Neural crest cell (in vitro differentiated cells): Measurements from ENCODE around the gene TNFRSF1B. TPM values are rescaled to one million over a fixed set of nuclear protein-coding genes. Genes with fewer than 3 reads are reported as not detected.

ENCODE experiments used
- DNase-seq: peaks from one replicate; pipeline ENCODE4 v3.0.0; 2021; ENCODE audit warnings: low read depth, mixed read lengths, low spot score
- H3K27ac Mint-ChIP-seq: one replicate; pipeline ENCODE4 v1.8.0; 2021; ENCODE audit warnings: mild to moderate bottlenecking, mixed read lengths; ENCODE audit not compliant: unreplicated experiment
- H3K27me3 Mint-ChIP-seq: 2 replicates; pipeline ENCODE4 v1.8.0; 2021; ENCODE audit warnings: low read depth, mild to moderate bottlenecking, mixed read lengths
- H3K36me3 Mint-ChIP-seq: 2 replicates; pipeline ENCODE4 v1.8.0; 2021; ENCODE audit warnings: low read depth, mild to moderate bottlenecking, mixed read lengths
- H3K4me1 Mint-ChIP-seq: 2 replicates; pipeline ENCODE4 v1.8.0; 2021; ENCODE audit warnings: mixed read lengths
- H3K4me3 Mint-ChIP-seq: one replicate; pipeline ENCODE4 v1.8.0; 2021; ENCODE audit warnings: mild to moderate bottlenecking, mixed read lengths
- H3K9me3 Mint-ChIP-seq: 2 replicates; pipeline ENCODE4 v1.8.0; 2021; ENCODE audit warnings: mixed read lengths
- long read RNA-seq: library from polyadenylated mRNA; unstranded; transcript quantifications from one replicate; pipeline ENCODE4 v2.0.0, GENCODE V29; 2020
- total RNA-seq: library from RNA; stranded (reverse); gene quantifications from 2 replicates; pipeline ENCODE4 v1.2.1, GENCODE V29; 2021
- TF ChIP-seq, protein P1 (sequence below): fragments of 200-600 bp; sonication (generic); conservative IDR thresholded peaks from 2 replicates; pipeline ENCODE4 v1.5.0; 2021; ENCODE audit warnings: antibody characterized with exemption, mild to moderate bottlenecking

The TNFRSF1B gene
- 3.1 and 3.3 TPM in 2 replicates for total RNA-seq
- long read RNA-seq = 0 reads

DNA sequence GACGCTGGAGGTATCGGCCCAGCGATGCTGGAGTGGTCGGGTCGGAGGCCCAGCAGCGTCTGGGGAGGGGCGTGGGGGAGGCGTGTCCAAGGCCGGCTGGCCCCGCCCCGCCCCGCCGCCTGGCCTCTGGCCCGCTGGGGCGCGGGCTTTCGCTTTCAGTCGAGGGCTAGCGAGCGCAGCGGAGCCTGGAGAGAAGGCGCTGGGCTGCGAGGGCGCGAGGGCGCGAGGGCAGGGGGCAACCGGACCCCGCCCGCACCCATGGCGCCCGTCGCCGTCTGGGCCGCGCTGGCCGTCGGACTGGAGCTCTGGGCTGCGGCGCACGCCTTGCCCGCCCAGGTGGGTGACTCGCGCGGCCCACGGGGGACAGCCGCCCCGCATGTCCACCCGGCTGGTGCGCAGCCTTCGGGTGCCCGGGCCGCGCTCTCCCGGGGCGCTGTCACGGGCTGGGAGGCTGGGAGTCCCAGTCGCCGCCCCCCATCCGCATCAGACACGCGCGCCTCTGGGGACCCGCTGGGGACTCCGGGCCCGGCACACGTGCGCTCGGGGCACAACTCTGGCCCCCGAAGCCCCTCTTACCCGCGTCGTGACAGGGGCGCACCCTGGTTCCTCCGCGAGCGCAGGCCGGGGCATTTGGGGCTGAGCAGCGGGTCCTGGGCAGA, at the start of gene TNFRSF1B:
Gene TNFRSF1B, plus strand, starts transcription at position 158 of the 659 bp plus-strand sequence. Its CDS starts 101 bp downstream, at position 259.
- TF ChIP-seq, protein P1, sequence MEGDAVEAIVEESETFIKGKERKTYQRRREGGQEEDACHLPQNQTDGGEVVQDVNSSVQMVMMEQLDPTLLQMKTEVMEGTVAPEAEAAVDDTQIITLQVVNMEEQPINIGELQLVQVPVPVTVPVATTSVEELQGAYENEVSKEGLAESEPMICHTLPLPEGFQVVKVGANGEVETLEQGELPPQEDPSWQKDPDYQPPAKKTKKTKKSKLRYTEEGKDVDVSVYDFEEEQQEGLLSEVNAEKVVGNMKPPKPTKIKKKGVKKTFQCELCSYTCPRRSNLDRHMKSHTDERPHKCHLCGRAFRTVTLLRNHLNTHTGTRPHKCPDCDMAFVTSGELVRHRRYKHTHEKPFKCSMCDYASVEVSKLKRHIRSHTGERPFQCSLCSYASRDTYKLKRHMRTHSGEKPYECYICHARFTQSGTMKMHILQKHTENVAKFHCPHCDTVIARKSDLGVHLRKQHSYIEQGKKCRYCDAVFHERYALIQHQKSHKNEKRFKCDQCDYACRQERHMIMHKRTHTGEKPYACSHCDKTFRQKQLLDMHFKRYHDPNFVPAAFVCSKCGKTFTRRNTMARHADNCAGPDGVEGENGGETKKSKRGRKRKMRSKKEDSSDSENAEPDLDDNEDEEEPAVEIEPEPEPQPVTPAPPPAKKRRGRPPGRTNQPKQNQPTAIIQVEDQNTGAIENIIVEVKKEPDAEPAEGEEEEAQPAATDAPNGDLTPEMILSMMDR = no peak

DNA sequence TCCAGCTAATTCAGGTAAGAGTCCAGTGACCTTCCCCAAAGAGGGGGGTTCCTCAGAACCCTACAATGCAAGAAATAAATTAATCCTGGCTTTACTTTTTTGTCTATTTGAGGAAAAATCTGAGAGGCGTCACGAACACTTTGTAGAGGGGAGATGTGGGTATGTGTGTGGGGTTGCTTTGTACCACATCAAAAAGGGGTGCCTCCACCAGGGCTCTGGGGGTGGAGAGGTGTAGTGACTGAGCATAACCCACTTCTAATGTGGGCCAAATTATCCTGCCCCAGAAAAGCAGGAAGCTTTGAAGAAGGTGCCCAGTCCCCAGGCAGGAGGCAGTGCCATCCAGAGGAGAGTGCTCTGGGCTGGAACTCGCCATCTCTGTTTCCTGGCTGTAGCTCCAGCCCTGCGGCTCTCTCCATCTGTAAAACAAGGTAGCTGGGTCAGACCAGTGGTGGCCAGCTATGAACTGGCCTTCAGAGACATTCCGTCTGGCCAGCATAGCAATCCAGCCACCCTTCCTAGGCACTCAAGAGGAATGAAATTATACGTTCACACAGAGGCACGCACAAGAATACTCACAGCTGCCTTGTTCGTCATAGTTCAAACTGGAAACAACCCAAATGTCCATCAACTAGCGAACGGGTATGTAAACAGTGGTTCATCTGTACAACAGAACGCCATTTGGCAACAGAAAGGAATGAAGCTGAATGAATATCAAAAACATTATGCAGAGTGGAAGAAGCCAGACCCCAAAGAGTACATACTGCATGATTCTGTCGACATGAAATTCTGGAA, 45.4 kb upstream of the TNFRSF1B start:
- no peak overlapping the region for H3K27ac Mint-ChIP-seq
- TF ChIP-seq, protein P1 = no peak
- H3K27me3 Mint-ChIP-seq = peaks cover 9% of the 10 kb centered on the region
- H3K9me3 Mint-ChIP-seq = no peaks in the 10 kb centered on the region
- no peak overlapping the region for H3K4me3 Mint-ChIP-seq
- peaks cover 3% of the 10 kb centered on the region for H3K4me1 Mint-ChIP-seq
- no peaks in the 10 kb centered on the region for H3K36me3 Mint-ChIP-seq
- DNase-seq = no peak

More for the DNA sequence above, at the start of gene TNFRSF1B:
- Mint-ChIP-seq H3K9me3 (no peaks in the 10 kb centered on the region), H3K27ac (peak within 1 kb of the TSS; percentile 19), H3K27me3 (peaks cover 19% of the 10 kb centered on the region), H3K4me1 (peaks cover 27% of the 10 kb centered on the region), H3K36me3 (no peaks in the 10 kb centered on the region), H3K4me3 (peak within 1 kb of the TSS; percentile 67)
- DNase-seq = peak; percentile 31

DNA sequence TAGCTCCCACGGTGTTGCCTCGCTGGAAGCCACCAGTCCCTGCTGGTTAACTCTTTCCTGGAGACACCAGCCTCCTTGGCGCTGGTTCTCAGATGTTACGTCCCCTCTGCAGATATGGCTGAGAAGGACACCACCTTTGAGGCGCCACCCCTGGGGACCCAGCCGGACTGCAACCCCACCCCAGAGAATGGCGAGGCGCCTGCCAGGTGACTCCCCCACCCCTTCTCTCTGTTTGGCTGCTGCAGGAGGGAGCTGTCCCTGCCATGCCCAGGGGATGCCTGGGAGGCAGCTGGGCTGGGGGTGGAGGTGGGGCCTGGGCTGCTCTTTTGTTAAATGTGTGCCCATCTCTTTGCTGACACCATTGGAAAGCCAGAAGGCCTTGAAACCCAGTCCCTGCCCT, 43.6 kb upstream of the TNFRSF1B start:
- H3K27me3 Mint-ChIP-seq = peaks cover 9% of the 10 kb centered on the region

DNA sequence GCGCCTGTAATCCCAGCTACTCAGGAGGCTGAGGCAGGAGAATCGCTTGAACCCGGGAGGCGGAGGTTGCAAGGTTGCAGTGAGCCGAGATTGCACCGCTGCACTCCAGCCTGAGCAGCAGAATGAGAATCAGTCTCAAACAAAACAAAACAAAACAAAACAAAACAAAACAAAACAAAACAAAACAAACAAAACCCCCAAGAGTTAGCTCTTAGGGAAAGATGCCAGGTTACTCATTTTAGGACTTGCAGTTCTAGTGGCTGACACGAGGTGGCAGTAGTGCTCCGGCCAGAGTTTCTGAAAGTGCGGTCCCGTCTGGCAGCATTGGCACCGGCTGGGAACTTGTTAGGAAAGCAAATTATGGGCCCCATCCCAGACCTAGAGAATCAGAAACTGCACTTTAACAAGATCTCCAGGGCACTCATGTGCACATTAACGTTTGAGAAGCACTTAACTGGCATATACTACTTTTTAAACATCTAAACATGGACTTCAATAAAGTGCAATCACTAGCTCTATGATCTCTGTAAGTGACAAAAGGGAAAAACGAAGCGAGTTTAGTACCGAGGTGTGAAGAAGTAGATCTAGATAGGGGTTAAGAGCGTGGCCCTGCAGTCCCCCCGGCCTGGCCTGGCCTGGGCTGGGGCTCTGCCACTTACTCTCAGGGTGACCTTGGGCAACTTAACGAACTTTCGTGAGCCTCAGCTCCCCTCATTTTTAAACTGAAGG, 41.9 kb upstream of the TNFRSF1B start:
- no peaks in the 10 kb centered on the region for H3K36me3 Mint-ChIP-seq
- H3K4me3 Mint-ChIP-seq = no peak overlapping the region
- TF ChIP-seq, protein P1 = peak; percentile 98
- no peak overlapping the region for H3K27ac Mint-ChIP-seq
- DNase-seq = peak; percentile 84
- no peaks in the 10 kb centered on the region for H3K9me3 Mint-ChIP-seq
- H3K27me3 Mint-ChIP-seq = peaks cover 9% of the 10 kb centered on the region
- H3K4me1 Mint-ChIP-seq = peaks cover 3% of the 10 kb centered on the region

More for the DNA sequence above, 43.6 kb upstream of the TNFRSF1B start:
- no peaks in the 10 kb centered on the region for H3K9me3 Mint-ChIP-seq
- no peak overlapping the region for H3K27ac Mint-ChIP-seq
- no peaks in the 10 kb centered on the region for H3K36me3 Mint-ChIP-seq
- H3K4me1 Mint-ChIP-seq = peaks cover 3% of the 10 kb centered on the region
- TF ChIP-seq, protein P1 = no peak
- H3K4me3 Mint-ChIP-seq = no peak overlapping the region
- DNase-seq = no peak

DNA sequence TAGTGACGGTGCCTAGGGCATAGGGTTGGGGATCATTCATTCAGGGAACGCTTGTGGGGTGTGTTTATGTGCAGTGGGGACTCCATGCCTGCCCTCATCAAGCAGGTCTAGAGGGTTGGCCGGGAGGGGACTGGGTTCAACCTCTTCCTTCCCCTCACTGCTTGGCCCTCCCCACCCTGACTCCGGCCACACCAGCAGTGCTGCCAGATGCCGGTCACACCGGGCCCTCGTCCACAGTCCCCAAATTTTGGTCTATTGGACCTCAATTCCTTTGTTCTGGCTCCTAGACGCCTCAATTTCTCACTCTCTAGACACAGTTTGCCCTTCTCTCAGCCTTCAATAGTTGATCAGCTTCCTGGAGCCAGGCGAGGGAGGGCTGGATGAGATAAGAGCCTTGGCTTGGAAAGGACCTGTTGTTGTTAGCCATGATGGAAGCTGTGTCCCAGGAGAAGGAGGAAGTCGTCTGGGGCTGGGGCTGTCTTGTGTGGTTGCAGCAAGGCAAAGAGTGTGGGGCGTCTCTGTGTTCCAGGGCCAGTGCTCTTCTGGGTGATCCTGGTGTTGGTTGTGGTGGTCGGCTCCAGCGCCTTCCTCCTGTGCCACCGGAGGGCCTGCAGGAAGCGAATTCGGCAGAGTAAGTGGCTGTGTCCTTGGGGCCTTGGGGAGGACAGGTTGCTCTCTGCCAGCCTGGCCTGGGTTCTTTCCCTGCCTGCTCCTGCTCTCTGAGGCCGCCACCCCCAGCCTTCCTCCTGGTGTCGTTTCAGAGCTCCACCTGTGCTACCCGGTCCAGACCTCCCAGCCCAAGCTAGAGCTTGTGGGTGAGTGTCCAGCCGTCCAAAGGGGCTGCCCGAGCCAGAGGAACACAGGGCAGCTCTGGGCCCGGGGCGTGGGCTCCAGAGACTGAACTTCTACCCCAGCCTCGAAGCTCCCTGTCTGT, 41.1 kb upstream of the TNFRSF1B start:
- no peak for DNase-seq
- H3K27ac Mint-ChIP-seq = no peak overlapping the region
- H3K36me3 Mint-ChIP-seq = no peaks in the 10 kb centered on the region
- H3K27me3 Mint-ChIP-seq = peaks cover 2% of the 10 kb centered on the region
- peaks cover 3% of the 10 kb centered on the region for H3K4me1 Mint-ChIP-seq
- TF ChIP-seq, protein P1 = no peak
- H3K9me3 Mint-ChIP-seq = no peaks in the 10 kb centered on the region
- H3K4me3 Mint-ChIP-seq = no peak overlapping the region
